HG02852 (cell line): ENCODE measurements around the gene BCLAF1.
A peak's percentile ranks its signal among the peaks of the same experiment; 100 is the strongest.
"Not testable (repeated sequence)": the region's sequence is repeated elsewhere in the genome, so short reads cannot be mapped to it uniquely, and the experiment has no call there.

Experiments used
- ATAC-seq: cut with Tn5 transposase; IDR thresholded peaks from one replicate; pipeline ENCODE4 v1.9.1; 2021; ENCODE audit warnings: mild to moderate bottlenecking, moderate library complexity; ENCODE audit not compliant: unreplicated experiment

Gene BCLAF1

GRCh38 chr6:136309171-136309570 is 19.5 kb upstream of the BCLAF1 start:
- no peak for ATAC-seq

- ATAC-seq = not testable (repeated sequence)
Measured at GRCh38 chr6:136308469-136308868, 18.8 kb upstream of the BCLAF1 start.

GRCh38 chr6:136307351-136307750 is 17.7 kb upstream of the BCLAF1 start:
- ATAC-seq = no peak

GRCh38 chr6:136306466-136306865 is 16.8 kb upstream of the BCLAF1 start:
- no peak for ATAC-seq

GRCh38 chr6:136304410-136304809 is 14.8 kb upstream of the BCLAF1 start:
- no peak for ATAC-seq

GRCh38 chr6:136303516-136303915 is 13.9 kb upstream of the BCLAF1 start:
- ATAC-seq = no peak

GRCh38 chr6:136294621-136295020 is 5.0 kb upstream of the BCLAF1 start:
- ATAC-seq = no peak

GRCh38 chr6:136290410-136291010 is 864 bp upstream of the BCLAF1 start:
- peak; percentile 19 for ATAC-seq

GRCh38 chr6:136289327-136289578 is 393 bp downstream of the BCLAF1 start:
- peak; percentile 41 for ATAC-seq

GRCh38 chr6:136288566-136289326 is 900 bp downstream of the BCLAF1 start:
- ATAC-seq = peak; percentile 28

- ATAC-seq = no peak
Measured at GRCh38 chr6:136284909-136285308, 4.7 kb downstream of the BCLAF1 start.

- no peak for ATAC-seq
Measured at GRCh38 chr6:136282906-136283305, 6.7 kb downstream of the BCLAF1 start.

- no peak for ATAC-seq
Measured at GRCh38 chr6:136280032-136280609, 9.5 kb downstream of the BCLAF1 start.

- no peak for ATAC-seq
Measured at GRCh38 chr6:136274062-136274461, 15.6 kb downstream of the BCLAF1 start.

GRCh38 chr6:136265101-136265500 is 24.5 kb downstream of the BCLAF1 start:
- ATAC-seq = no peak

GRCh38 chr6:136262940-136263339 is 26.7 kb downstream of the BCLAF1 start:
- ATAC-seq = no peak

- no peak for ATAC-seq
Measured at GRCh38 chr6:136254851-136255466, 34.7 kb downstream of the BCLAF1 start.

- no peak for ATAC-seq
Measured at GRCh38 chr6:136253734-136254133, 35.9 kb downstream of the BCLAF1 start.

GRCh38 chr6:136252441-136252840 is 37.2 kb downstream of the BCLAF1 start:
- no peak for ATAC-seq

GRCh38 chr6:136251394-136251793 is 38.3 kb downstream of the BCLAF1 start:
- ATAC-seq = no peak

- peak; percentile 8 for ATAC-seq
Measured at GRCh38 chr6:136250686-136251008, 39.0 kb downstream of the BCLAF1 start.
